ENCODE results near the gene CEP83. TPM values are rescaled to one million over a fixed set of nuclear protein-coding genes. Genes with fewer than 3 reads are reported as not detected.

CEP83 gene
- total and polyA plus RNA-seq, 2 experiments from 2014 or later, result 29.8 to 33.7 TPM

DNA sequence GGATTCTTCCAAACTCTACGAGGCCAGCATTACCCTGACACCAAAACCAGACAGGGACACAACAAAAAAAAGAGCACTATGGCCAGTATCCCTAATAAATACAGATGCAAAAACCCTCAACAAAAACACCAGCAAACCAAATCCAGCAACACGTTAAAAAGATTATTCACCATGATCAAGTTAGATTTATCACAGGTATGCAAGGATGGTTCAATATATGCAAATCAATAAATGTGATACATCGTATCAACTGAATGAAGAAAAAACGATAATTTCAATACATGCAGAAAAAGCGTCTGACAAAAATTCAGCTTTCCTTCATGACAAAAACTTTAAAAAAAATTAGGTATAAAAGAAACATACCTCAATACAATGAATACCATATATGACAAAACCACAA, 99.9 kb downstream of the CEP83 start:
- Histone ChIP-seq H2AFZ (no peak overlapping the region), H3K4me3 (no peak overlapping the region), H3K79me2 (replicated peaks; ENCODE audit: insufficient read depth) (no peaks in the 10 kb centered on the region), H3K27me3 (ENCODE audit: insufficient read depth) (no peaks in the 10 kb centered on the region), H3K36me3 (ENCODE audit: insufficient read depth) (peaks cover 27% of the 10 kb centered on the region), H3F3A (replicated peaks; ENCODE audit: low read depth) (no peaks in the 10 kb centered on the region), H4K20me1 (replicated peaks; ENCODE audit: insufficient read depth) (no peaks in the 10 kb centered on the region), H3K9me2 (ENCODE audit: insufficient read depth) (no peaks in the 10 kb centered on the region), H3K4me1 (ENCODE audit: insufficient read depth) (no peaks in the 10 kb centered on the region), H3K4me2 (no peak overlapping the region), H3K27ac (ENCODE audit: low read depth) (no peak overlapping the region)
- no peak overlapping the region for H3K27ac Mint-ChIP-seq
- peaks cover 2% of the 10 kb centered on the region for H3K27me3 Mint-ChIP-seq (ENCODE audit: insufficient read depth, low read depth, poor library complexity)
- no peaks in the 10 kb centered on the region for H3K4me1 Mint-ChIP-seq
- TF ChIP-seq JUNB (IDR thresholded peaks at IDR 0.05; ENCODE audit: unreplicated experiment), result no peak
- TF ChIP-seq, protein P1, sequence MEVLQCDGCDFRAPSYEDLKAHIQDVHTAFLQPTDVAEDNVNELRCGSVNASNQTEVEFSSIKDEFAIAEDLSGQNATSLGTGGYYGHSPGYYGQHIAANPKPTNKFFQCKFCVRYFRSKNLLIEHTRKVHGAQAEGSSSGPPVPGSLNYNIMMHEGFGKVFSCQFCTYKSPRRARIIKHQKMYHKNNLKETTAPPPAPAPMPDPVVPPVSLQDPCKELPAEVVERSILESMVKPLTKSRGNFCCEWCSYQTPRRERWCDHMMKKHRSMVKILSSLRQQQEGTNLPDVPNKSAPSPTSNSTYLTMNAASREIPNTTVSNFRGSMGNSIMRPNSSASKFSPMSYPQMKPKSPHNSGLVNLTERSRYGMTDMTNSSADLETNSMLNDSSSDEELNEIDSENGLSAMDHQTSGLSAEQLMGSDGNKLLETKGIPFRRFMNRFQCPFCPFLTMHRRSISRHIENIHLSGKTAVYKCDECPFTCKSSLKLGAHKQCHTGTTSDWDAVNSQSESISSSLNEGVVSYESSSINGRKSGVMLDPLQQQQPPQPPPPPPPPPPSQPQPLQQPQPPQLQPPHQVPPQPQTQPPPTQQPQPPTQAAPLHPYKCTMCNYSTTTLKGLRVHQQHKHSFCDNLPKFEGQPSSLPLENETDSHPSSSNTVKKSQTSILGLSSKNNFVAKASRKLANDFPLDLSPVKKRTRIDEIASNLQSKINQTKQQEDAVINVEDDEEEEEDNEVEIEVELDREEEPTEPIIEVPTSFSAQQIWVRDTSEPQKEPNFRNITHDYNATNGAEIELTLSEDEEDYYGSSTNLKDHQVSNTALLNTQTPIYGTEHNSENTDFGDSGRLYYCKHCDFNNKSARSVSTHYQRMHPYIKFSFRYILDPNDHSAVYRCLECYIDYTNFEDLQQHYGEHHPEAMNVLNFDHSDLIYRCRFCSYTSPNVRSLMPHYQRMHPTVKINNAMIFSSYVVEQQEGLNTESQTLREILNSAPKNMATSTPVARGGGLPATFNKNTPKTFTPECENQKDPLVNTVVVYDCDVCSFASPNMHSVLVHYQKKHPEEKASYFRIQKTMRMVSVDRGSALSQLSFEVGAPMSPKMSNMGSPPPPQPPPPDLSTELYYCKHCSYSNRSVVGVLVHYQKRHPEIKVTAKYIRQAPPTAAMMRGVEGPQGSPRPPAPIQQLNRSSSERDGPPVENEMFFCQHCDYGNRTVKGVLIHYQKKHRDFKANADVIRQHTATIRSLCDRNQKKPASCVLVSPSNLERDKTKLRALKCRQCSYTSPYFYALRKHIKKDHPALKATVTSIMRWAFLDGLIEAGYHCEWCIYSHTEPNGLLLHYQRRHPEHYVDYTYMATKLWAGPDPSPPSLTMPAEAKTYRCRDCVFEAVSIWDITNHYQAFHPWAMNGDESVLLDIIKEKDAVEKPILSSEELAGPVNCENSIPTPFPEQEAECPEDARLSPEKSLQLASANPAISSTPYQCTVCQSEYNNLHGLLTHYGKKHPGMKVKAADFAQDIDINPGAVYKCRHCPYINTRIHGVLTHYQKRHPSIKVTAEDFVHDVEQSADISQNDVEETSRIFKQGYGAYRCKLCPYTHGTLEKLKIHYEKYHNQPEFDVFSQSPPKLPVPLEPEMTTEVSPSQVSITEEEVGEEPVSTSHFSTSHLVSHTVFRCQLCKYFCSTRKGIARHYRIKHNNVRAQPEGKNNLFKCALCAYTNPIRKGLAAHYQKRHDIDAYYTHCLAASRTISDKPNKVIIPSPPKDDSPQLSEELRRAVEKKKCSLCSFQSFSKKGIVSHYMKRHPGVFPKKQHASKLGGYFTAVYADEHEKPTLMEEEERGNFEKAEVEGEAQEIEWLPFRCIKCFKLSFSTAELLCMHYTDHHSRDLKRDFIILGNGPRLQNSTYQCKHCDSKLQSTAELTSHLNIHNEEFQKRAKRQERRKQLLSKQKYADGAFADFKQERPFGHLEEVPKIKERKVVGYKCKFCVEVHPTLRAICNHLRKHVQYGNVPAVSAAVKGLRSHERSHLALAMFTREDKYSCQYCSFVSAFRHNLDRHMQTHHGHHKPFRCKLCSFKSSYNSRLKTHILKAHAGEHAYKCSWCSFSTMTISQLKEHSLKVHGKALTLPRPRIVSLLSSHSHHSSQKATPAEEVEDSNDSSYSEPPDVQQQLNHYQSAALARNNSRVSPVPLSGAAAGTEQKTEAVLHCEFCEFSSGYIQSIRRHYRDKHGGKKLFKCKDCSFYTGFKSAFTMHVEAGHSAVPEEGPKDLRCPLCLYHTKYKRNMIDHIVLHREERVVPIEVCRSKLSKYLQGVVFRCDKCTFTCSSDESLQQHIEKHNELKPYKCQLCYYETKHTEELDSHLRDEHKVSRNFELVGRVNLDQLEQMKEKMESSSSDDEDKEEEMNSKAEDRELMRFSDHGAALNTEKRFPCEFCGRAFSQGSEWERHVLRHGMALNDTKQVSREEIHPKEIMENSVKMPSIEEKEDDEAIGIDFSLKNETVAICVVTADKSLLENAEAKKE (CRISPR knock-in tag; IDR thresholded peaks at IDR 0.05), result no peak
- no peak for TF ChIP-seq POLR2AphosphoS5 (IDR thresholded peaks at IDR 0.05; ENCODE audit: low read depth)
- no peak for TF ChIP-seq EZH2 (IDR thresholded peaks at IDR 0.05; ENCODE audit: low read depth, unreplicated experiment)
- TF ChIP-seq CREB1 (CRISPR knock-in tag; IDR thresholded peaks at IDR 0.05; ENCODE audit: low read depth), result no peak
- no peak for TF ChIP-seq EZH2phosphoT487 (IDR thresholded peaks at IDR 0.05; ENCODE audit: unreplicated experiment)
- TF ChIP-seq, protein P2, sequence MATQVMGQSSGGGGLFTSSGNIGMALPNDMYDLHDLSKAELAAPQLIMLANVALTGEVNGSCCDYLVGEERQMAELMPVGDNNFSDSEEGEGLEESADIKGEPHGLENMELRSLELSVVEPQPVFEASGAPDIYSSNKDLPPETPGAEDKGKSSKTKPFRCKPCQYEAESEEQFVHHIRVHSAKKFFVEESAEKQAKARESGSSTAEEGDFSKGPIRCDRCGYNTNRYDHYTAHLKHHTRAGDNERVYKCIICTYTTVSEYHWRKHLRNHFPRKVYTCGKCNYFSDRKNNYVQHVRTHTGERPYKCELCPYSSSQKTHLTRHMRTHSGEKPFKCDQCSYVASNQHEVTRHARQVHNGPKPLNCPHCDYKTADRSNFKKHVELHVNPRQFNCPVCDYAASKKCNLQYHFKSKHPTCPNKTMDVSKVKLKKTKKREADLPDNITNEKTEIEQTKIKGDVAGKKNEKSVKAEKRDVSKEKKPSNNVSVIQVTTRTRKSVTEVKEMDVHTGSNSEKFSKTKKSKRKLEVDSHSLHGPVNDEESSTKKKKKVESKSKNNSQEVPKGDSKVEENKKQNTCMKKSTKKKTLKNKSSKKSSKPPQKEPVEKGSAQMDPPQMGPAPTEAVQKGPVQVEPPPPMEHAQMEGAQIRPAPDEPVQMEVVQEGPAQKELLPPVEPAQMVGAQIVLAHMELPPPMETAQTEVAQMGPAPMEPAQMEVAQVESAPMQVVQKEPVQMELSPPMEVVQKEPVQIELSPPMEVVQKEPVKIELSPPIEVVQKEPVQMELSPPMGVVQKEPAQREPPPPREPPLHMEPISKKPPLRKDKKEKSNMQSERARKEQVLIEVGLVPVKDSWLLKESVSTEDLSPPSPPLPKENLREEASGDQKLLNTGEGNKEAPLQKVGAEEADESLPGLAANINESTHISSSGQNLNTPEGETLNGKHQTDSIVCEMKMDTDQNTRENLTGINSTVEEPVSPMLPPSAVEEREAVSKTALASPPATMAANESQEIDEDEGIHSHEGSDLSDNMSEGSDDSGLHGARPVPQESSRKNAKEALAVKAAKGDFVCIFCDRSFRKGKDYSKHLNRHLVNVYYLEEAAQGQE (IDR thresholded peaks at IDR 0.05; ENCODE audit: unreplicated experiment), result no peak
- TF ChIP-seq ZNF331 (CRISPR knock-in tag; IDR thresholded peaks at IDR 0.05; ENCODE audit: low read depth), result no peak
- TF ChIP-seq, protein P3, sequence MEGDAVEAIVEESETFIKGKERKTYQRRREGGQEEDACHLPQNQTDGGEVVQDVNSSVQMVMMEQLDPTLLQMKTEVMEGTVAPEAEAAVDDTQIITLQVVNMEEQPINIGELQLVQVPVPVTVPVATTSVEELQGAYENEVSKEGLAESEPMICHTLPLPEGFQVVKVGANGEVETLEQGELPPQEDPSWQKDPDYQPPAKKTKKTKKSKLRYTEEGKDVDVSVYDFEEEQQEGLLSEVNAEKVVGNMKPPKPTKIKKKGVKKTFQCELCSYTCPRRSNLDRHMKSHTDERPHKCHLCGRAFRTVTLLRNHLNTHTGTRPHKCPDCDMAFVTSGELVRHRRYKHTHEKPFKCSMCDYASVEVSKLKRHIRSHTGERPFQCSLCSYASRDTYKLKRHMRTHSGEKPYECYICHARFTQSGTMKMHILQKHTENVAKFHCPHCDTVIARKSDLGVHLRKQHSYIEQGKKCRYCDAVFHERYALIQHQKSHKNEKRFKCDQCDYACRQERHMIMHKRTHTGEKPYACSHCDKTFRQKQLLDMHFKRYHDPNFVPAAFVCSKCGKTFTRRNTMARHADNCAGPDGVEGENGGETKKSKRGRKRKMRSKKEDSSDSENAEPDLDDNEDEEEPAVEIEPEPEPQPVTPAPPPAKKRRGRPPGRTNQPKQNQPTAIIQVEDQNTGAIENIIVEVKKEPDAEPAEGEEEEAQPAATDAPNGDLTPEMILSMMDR (conservative IDR thresholded peaks at IDR 0.05; ENCODE audit: low read depth in 2 of 2), result no peak
- no peak for TF ChIP-seq STAT1 (IDR thresholded peaks at IDR 0.05; ENCODE audit: unreplicated experiment)
- no peak for TF ChIP-seq NANOG (IDR thresholded peaks at IDR 0.05; ENCODE audit: borderline replicate concordance)
- TF ChIP-seq ZNF114 (CRISPR knock-in tag; IDR thresholded peaks at IDR 0.05), result no peak
- TF ChIP-seq, protein P4, sequence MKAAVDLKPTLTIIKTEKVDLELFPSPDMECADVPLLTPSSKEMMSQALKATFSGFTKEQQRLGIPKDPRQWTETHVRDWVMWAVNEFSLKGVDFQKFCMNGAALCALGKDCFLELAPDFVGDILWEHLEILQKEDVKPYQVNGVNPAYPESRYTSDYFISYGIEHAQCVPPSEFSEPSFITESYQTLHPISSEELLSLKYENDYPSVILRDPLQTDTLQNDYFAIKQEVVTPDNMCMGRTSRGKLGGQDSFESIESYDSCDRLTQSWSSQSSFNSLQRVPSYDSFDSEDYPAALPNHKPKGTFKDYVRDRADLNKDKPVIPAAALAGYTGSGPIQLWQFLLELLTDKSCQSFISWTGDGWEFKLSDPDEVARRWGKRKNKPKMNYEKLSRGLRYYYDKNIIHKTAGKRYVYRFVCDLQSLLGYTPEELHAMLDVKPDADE (IDR thresholded peaks at IDR 0.05), result no peak
- ATAC-seq, result no peak
- DNase-seq (ENCODE audit: low spot score), result no peak
- peaks cover 45% of the 10 kb centered on the region for H3K9me3 Mint-ChIP-seq
- H3K36me3 Mint-ChIP-seq (ENCODE audit: low read depth), result peaks cover 85% of the 10 kb centered on the region
- no peak overlapping the region for H3K4me3 Mint-ChIP-seq

Data from GM23338 (cell line).